ENCODE measurements around the gene PHRF1.
"Not testable (repeated sequence)": the region's sequence is repeated elsewhere in the genome, so short reads cannot be mapped to it uniquely, and the experiment has no call there.

PHRF1 gene

GRCh38 chr11:636511-637332 lies 60.5 kb downstream of the PHRF1 start, which contains the start of gene DRD4:
Gene DRD4 (plus strand): TSS chr11:637269. CDS start chr11:637305, 36 bp downstream.
- no peak for DNase-seq

GRCh38 chr11:637333-637592 lies 61.0 kb downstream of the PHRF1 start:
- DNase-seq = no peak

GRCh38 chr11:637593-638521 lies 61.6 kb downstream of the PHRF1 start:
- DNase-seq = no peak

GRCh38 chr11:638631-639331 lies 62.5 kb downstream of the PHRF1 start:
- DNase-seq = no peak

- DNase-seq = no peak
Observed at GRCh38 chr11:639332-639955, 63.2 kb downstream of the PHRF1 start.

- DNase-seq = no peak
Observed at GRCh38 chr11:640021-640706, 63.9 kb downstream of the PHRF1 start.

- no peak for DNase-seq
Observed at GRCh38 chr11:641806-642370, 65.6 kb downstream of the PHRF1 start.

GRCh38 chr11:643366-643765 lies 67.1 kb downstream of the PHRF1 start:
- peak; percentile 25 for DNase-seq

GRCh38 chr11:643849-644738 lies 67.8 kb downstream of the PHRF1 start:
- DNase-seq = no peak

- no peak for DNase-seq
Observed at GRCh38 chr11:645536-645935, 69.3 kb downstream of the PHRF1 start.

GRCh38 chr11:646214-646613 lies 69.9 kb downstream of the PHRF1 start:
- DNase-seq = no peak

- not testable (repeated sequence) for DNase-seq
Observed at GRCh38 chr11:647672-648158, 71.4 kb downstream of the PHRF1 start.

GRCh38 chr11:650482-650881 lies 74.2 kb downstream of the PHRF1 start:
- DNase-seq = no peak

- not testable (repeated sequence) for DNase-seq
Observed at GRCh38 chr11:653136-653535, 76.9 kb downstream of the PHRF1 start.

- no peak for DNase-seq
Observed at GRCh38 chr11:653837-654236, 77.6 kb downstream of the PHRF1 start.

- not testable (repeated sequence) for DNase-seq
Observed at GRCh38 chr11:654444-654843, 78.2 kb downstream of the PHRF1 start.

GRCh38 chr11:655036-655726 lies 78.9 kb downstream of the PHRF1 start:
- no peak for DNase-seq

- DNase-seq = no peak
Observed at GRCh38 chr11:656426-656825, 80.2 kb downstream of the PHRF1 start.

- DNase-seq = no peak
Observed at GRCh38 chr11:656866-657265, 80.6 kb downstream of the PHRF1 start.

GRCh38 chr11:657691-658126 lies 81.4 kb downstream of the PHRF1 start:
- no peak for DNase-seq
